Vagina (tissue), 2 donors: Measurements from ENCODE around the gene ATP5MC2.

Source experiments
- POLR2A ChIP-seq, 2 donors: fragments of 450-650 bp; IDR thresholded peaks; one replicate each; pipeline ENCODE4 v1.6.1; 2017; ENCODE audit warnings: antibody characterized with exemption in 2 of 2, mild to moderate bottlenecking in 2 of 2, moderate library complexity in 2 of 2
- TF ChIP-seq, protein P1 (sequence below), 3 experiments: fragments of 450-650 bp in 2 of 3; fragments of 200-600 bp in 1 of 3; sonication (generic) in 1 of 3; IDR thresholded peaks; one replicate each; pipeline ENCODE4 v1.5.1; 2017 to 2019; ENCODE audit warnings: antibody characterized with exemption in 3 of 3, mild to moderate bottlenecking in 2 of 3, moderate library complexity in 2 of 3

DNA sequence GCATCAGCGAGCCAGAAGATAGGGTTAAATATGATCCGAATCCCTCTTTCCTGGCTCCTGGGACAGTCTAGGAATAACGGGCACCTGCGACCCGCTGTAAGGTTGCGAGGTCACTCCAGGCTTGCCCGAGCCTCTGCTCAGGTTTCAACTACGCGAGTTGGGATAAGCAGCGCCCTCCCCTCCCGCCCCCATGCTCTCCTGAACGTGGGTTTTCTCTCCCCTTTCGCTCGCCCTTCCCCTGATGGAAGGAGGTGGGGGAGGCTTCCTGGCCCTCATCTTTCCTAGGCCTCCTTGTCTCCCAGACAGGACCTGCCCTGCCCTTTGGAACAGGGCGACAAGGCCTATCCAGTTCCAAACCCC, 753 bp upstream of the ATP5MC2 start:
- TF ChIP-seq, protein P1, sequence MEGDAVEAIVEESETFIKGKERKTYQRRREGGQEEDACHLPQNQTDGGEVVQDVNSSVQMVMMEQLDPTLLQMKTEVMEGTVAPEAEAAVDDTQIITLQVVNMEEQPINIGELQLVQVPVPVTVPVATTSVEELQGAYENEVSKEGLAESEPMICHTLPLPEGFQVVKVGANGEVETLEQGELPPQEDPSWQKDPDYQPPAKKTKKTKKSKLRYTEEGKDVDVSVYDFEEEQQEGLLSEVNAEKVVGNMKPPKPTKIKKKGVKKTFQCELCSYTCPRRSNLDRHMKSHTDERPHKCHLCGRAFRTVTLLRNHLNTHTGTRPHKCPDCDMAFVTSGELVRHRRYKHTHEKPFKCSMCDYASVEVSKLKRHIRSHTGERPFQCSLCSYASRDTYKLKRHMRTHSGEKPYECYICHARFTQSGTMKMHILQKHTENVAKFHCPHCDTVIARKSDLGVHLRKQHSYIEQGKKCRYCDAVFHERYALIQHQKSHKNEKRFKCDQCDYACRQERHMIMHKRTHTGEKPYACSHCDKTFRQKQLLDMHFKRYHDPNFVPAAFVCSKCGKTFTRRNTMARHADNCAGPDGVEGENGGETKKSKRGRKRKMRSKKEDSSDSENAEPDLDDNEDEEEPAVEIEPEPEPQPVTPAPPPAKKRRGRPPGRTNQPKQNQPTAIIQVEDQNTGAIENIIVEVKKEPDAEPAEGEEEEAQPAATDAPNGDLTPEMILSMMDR (IDR thresholded peaks at IDR 0.05) = no peak
- TF ChIP-seq POLR2A (IDR thresholded peaks at IDR 0.05) = no peak
